Measurements from ENCODE around the gene OBSCN.

DNA sequence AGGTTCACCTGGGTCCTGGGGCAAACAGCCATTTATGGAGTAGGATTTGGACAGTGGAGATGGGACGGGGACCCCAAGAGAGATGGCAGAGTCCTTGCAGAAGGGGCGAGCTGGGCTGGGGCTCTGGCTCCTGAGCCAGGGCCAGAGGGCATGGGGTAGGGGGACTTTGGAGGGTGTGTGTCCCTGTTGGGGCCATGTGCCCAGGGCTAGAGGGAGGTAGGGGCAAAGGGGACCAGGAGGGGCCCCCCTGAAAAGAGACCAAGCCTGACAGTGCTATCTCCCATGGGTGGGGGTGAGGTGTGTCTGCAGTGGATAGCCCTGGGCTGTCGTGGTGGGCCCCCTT lies 106.4 kb downstream of the OBSCN start:
- TF ChIP-seq, protein P1, sequence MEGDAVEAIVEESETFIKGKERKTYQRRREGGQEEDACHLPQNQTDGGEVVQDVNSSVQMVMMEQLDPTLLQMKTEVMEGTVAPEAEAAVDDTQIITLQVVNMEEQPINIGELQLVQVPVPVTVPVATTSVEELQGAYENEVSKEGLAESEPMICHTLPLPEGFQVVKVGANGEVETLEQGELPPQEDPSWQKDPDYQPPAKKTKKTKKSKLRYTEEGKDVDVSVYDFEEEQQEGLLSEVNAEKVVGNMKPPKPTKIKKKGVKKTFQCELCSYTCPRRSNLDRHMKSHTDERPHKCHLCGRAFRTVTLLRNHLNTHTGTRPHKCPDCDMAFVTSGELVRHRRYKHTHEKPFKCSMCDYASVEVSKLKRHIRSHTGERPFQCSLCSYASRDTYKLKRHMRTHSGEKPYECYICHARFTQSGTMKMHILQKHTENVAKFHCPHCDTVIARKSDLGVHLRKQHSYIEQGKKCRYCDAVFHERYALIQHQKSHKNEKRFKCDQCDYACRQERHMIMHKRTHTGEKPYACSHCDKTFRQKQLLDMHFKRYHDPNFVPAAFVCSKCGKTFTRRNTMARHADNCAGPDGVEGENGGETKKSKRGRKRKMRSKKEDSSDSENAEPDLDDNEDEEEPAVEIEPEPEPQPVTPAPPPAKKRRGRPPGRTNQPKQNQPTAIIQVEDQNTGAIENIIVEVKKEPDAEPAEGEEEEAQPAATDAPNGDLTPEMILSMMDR (IDR thresholded peaks at IDR 0.05) = no peak
- TF ChIP-seq POLR2A (IDR thresholded peaks at IDR 0.05) = no peak

Data from heart left ventricle (tissue), 13 donors.